Suprapubic skin (tissue), 3 donors: ENCODE results near the gene SHC1.

Experiments
- POLR2A ChIP-seq, 2 donors: fragments of 450-650 bp; IDR thresholded peaks; one replicate each; pipeline ENCODE4 v1.6.1; 2017; ENCODE audit warnings: antibody characterized with exemption in 2 of 2, mild to moderate bottlenecking in 2 of 2, moderate library complexity in 2 of 2
- TF ChIP-seq, protein P1 (sequence below), 2 donors: fragments of 200-600 bp in 1 of 2; fragments of 450-650 bp in 1 of 2; sonication (generic) in 1 of 2; IDR thresholded peaks; one replicate each; pipeline ENCODE4 v1.5.1; 2016 to 2019; ENCODE audit warnings: antibody characterized with exemption in 2 of 2, mild to moderate bottlenecking in 1 of 2, moderate library complexity in 1 of 2

GRCh38 chr1:154940213-154940560 is 30.4 kb downstream of the SHC1 start:
- no peak for TF ChIP-seq POLR2A (IDR thresholded peaks at IDR 0.05)
- TF ChIP-seq, protein P1, sequence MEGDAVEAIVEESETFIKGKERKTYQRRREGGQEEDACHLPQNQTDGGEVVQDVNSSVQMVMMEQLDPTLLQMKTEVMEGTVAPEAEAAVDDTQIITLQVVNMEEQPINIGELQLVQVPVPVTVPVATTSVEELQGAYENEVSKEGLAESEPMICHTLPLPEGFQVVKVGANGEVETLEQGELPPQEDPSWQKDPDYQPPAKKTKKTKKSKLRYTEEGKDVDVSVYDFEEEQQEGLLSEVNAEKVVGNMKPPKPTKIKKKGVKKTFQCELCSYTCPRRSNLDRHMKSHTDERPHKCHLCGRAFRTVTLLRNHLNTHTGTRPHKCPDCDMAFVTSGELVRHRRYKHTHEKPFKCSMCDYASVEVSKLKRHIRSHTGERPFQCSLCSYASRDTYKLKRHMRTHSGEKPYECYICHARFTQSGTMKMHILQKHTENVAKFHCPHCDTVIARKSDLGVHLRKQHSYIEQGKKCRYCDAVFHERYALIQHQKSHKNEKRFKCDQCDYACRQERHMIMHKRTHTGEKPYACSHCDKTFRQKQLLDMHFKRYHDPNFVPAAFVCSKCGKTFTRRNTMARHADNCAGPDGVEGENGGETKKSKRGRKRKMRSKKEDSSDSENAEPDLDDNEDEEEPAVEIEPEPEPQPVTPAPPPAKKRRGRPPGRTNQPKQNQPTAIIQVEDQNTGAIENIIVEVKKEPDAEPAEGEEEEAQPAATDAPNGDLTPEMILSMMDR (IDR thresholded peaks at IDR 0.05) = no peak
